A673 (cell line): Measurements from ENCODE around the gene PPHLN1.

Experiments
- CTCF ChIP-seq: fragments of 300-800, 200-600 bp; sonication (generic); conservative IDR thresholded peaks from 2 replicates; pipeline ENCODE4 v1.5.1; 2017; ENCODE audit warnings: low read depth, mild to moderate bottlenecking, antibody characterized with exemption, low read length, moderate library complexity, mixed read lengths
- EZH2 ChIP-seq: fragments of 200-600 bp; sonication (generic); IDR thresholded peaks from 2 replicates; pipeline ENCODE4 v1.6.1; 2017; ENCODE audit warnings: borderline replicate concordance, low read depth, mild to moderate bottlenecking, mixed read lengths, antibody characterized with exemption, low read length; ENCODE audit not compliant: poor library complexity, severe bottlenecking

GRCh38 chr12:42282294-42282693 lies 43.7 kb upstream of the PPHLN1 start:
- TF ChIP-seq CTCF (no peak), EZH2 (no peak)
